B cell (primary cell): ENCODE measurements around the gene FBXW9.

ENCODE experiments used
- CTCF ChIP-seq: fragments of 200-600 bp; IDR thresholded peaks from one replicate; pipeline ENCODE4 v1.8.0; 2022; ENCODE audit warnings: antibody characterized with exemption, mild to moderate bottlenecking
- EZH2 ChIP-seq: IDR thresholded peaks from 2 replicates; pipeline ENCODE4 v1.6.1; 2012; ENCODE audit warnings: borderline replicate concordance, low read depth, mild to moderate bottlenecking, moderate library complexity, low read length; ENCODE audit not compliant: insufficient read depth, poor library complexity, severe bottlenecking

- no peak for TF ChIP-seq CTCF
- TF ChIP-seq EZH2 = no peak
Observed at GRCh38 chr19:12692960-12693359, 3.5 kb downstream of the FBXW9 start.
